ENCODE measurements around the gene XYLT1.

XYLT1 gene

GRCh38 chr16:17503331-17503730 is 32.6 kb upstream of the XYLT1 start:
- Histone ChIP-seq H3K27me3 (ENCODE audit: control insufficient read depth, low read length) (peaks cover 3% of the 10 kb centered on the region; the same call in 1 of the 2 replicates), H3K4me3 (ENCODE audit: low read length) (no peak overlapping the region), H3K9me2 (replicated peaks; ENCODE audit: control insufficient read depth, low read length) (no peaks in the 10 kb centered on the region), H3K9me3 (ENCODE audit: control insufficient read depth, insufficient read depth, low read length) (no peaks in the 10 kb centered on the region), H3K79me2 (ENCODE audit: control insufficient read depth, low read length) (no peaks in the 10 kb centered on the region), H3K4me2 (ENCODE audit: low read length) (no peak overlapping the region), H3K36me3 (ENCODE audit: control insufficient read depth, low read length) (no peaks in the 10 kb centered on the region), H3K4me1 (ENCODE audit: control insufficient read depth, low read length) (no peaks in the 10 kb centered on the region), H3F3A (ENCODE audit: control insufficient read depth, insufficient read depth) (no peaks in the 10 kb centered on the region), H4K20me1 (ENCODE audit: control insufficient read depth, insufficient read depth, low read depth, low read length) (no peaks in the 10 kb centered on the region), H3K27ac (ENCODE audit: low read depth, low read length) (no peak overlapping the region)
- TF ChIP-seq CTCF (IDR thresholded peaks at IDR 0.05; ENCODE audit: low read depth, low read length, poor library complexity, severe bottlenecking) (no peak), EZH2phosphoT487 (IDR thresholded peaks at IDR 0.05; ENCODE audit: borderline replicate concordance, low read length) (no peak)

- no peaks in the 10 kb centered on the region for H3K79me2 ChIP-seq (ENCODE audit: control insufficient read depth, low read length)
- no peaks in the 10 kb centered on the region for H3F3A ChIP-seq (ENCODE audit: control insufficient read depth, insufficient read depth)
- no peaks in the 10 kb centered on the region for H4K20me1 ChIP-seq (ENCODE audit: control insufficient read depth, insufficient read depth, low read depth, low read length)
- H3K4me1 ChIP-seq (ENCODE audit: control insufficient read depth, low read length): no peaks in the 10 kb centered on the region
- no peak overlapping the region for H3K4me3 ChIP-seq (ENCODE audit: low read length)
- H3K9me2 ChIP-seq (replicated peaks; ENCODE audit: control insufficient read depth, low read length): no peaks in the 10 kb centered on the region
- H3K27me3 ChIP-seq (ENCODE audit: control insufficient read depth, low read length): peaks cover 6% of the 10 kb centered on the region; the same call in 1 of the 2 replicates
- no peaks in the 10 kb centered on the region for H3K9me3 ChIP-seq (ENCODE audit: control insufficient read depth, insufficient read depth, low read length)
- no peak for TF ChIP-seq EZH2phosphoT487 (IDR thresholded peaks at IDR 0.05; ENCODE audit: borderline replicate concordance, low read length)
- no peak for TF ChIP-seq CTCF (IDR thresholded peaks at IDR 0.05; ENCODE audit: low read depth, low read length, poor library complexity, severe bottlenecking)
- no peaks in the 10 kb centered on the region for H3K36me3 ChIP-seq (ENCODE audit: control insufficient read depth, low read length)
- no peak overlapping the region for H3K4me2 ChIP-seq (ENCODE audit: low read length)
- H3K27ac ChIP-seq (ENCODE audit: low read depth, low read length): no peak overlapping the region
Observed at GRCh38 chr16:17501321-17501720, 30.6 kb upstream of the XYLT1 start.

GRCh38 chr16:17499223-17499902 is 28.6 kb upstream of the XYLT1 start:
- no peak overlapping the region for H3K27ac ChIP-seq (ENCODE audit: low read depth, low read length)
- H3F3A ChIP-seq (ENCODE audit: control insufficient read depth, insufficient read depth): no peaks in the 10 kb centered on the region
- H3K79me2 ChIP-seq (ENCODE audit: control insufficient read depth, low read length): no peaks in the 10 kb centered on the region
- no peaks in the 10 kb centered on the region for H3K9me2 ChIP-seq (replicated peaks; ENCODE audit: control insufficient read depth, low read length)
- no peaks in the 10 kb centered on the region for H3K4me1 ChIP-seq (ENCODE audit: control insufficient read depth, low read length)
- no peak overlapping the region for H3K4me2 ChIP-seq (ENCODE audit: low read length)
- no peaks in the 10 kb centered on the region for H4K20me1 ChIP-seq (ENCODE audit: control insufficient read depth, insufficient read depth, low read depth, low read length)
- H3K36me3 ChIP-seq (ENCODE audit: control insufficient read depth, low read length): no peaks in the 10 kb centered on the region
- no peak overlapping the region for H3K4me3 ChIP-seq (ENCODE audit: low read length)
- TF ChIP-seq CTCF (IDR thresholded peaks at IDR 0.05; ENCODE audit: low read depth, low read length, poor library complexity, severe bottlenecking): no peak
- no peak for TF ChIP-seq EZH2phosphoT487 (IDR thresholded peaks at IDR 0.05; ENCODE audit: borderline replicate concordance, low read length)
- H3K9me3 ChIP-seq (ENCODE audit: control insufficient read depth, insufficient read depth, low read length): no peaks in the 10 kb centered on the region
- H3K27me3 ChIP-seq (ENCODE audit: control insufficient read depth, low read length): peaks cover 9% of the 10 kb centered on the region; the same call in 1 of the 2 replicates

All from DOHH2 (cell line).